ENCODE results near the gene DNAI4. TPM values are rescaled to one million over a fixed set of nuclear protein-coding genes. Genes with fewer than 3 reads are reported as not detected.
"Not testable (repeated sequence)": the region's sequence is repeated elsewhere in the genome, so short reads cannot be mapped to it uniquely, and the experiment has no call there.

Gene DNAI4
- total and polyA plus RNA-seq, 9 of the 15 experiments (the other 6 are each of a cell fraction or from before 2014, with no cell fraction given): 0.57 to 4.8 (median 2.6) TPM; not detected in 1

GRCh38 chr1:66915203-66915602, 9.5 kb downstream of the DNAI4 start:
- H3K9me1 ChIP-seq (ENCODE audit: control insufficient read depth, insufficient read depth, low read length); FAIRE-seq; H3K4me3 ChIP-seq; BruUV-seq (replicated peaks); H3K4me2 ChIP-seq (ENCODE audit: insufficient read depth, low read length); H3K27ac ChIP-seq (ENCODE audit: extremely low read depth, low read depth, low read length); H2AFZ ChIP-seq (ENCODE audit: low read depth, low read length); in situ Hi-C loops (cut with MboI); DNase-seq (ENCODE audit: extremely low read depth in 1 of 4, low spot score in 3 of 4); H3K27me3 ChIP-seq (ENCODE audit: control insufficient read depth in 2 of 2, insufficient read depth in 2 of 2, low read length in 2 of 2); ATAC-seq; H3K36me3 ChIP-seq (ENCODE audit: control insufficient read depth, insufficient read depth, low read length); H3K79me2 ChIP-seq (ENCODE audit: control insufficient read depth, insufficient read depth, low read length); intact Hi-C loops (cut with micrococcal nuclease); H4K20me1 ChIP-seq (replicated peaks; ENCODE audit: control insufficient read depth, insufficient read depth, low read length); H3K4me1 ChIP-seq (replicated peaks in 1 of 2; ENCODE audit: control insufficient read depth in 2 of 2, insufficient read depth in 2 of 2, low read length in 2 of 2); H3K9ac ChIP-seq (ENCODE audit: insufficient read depth in 1 of 2, low read depth in 2 of 2, low read length in 2 of 2); H3K9me3 ChIP-seq (replicated peaks; ENCODE audit: control insufficient read depth, insufficient read depth, low read depth, low read length); CTCF ChIA-PET (ENCODE audit: low intra/inter-chr PET ratio); TF ChIP-seq ID3 (CRISPR knock-in tag; IDR thresholded peaks at IDR 0.05): not testable (repeated sequence)
- 59% methylated on average over 1 of the region's 1 CpG for WGBS (ENCODE audit: insufficient coverage, low coverage, missing lambda C conversion rate)
- POLR2A ChIA-PET: interaction anchor here (1.2 kb wide), 1 partner anchor 15 kb away, joined by 4 read pairs; no protein-coding TSS in a partner anchor
- TF ChIP-seq IRF9 (tag; IDR thresholded peaks at IDR 0.05): peak; percentile 59; the same call in 1 of the 2 replicates
- TF ChIP-seq HSF4 (CRISPR knock-in tag; IDR thresholded peaks at IDR 0.05; ENCODE audit: borderline replicate concordance): peak; percentile 76; the same call in 1 of the 2 replicates
- 0 out of 2 replicates have a peak, but pooled peaks have one; percentile 15 for TF ChIP-seq DEAF1 (CRISPR knock-in tag; IDR thresholded peaks at IDR 0.05)
- peak in 1 of 2 experiments; percentile 26; a peak in 1 of 4 replicates for TF ChIP-seq FOXA3 (CRISPR knock-in tag; conservative IDR thresholded peaks at IDR 0.05 in 1 of 2, IDR thresholded peaks at IDR 0.05 in 1 of 2)
- TF ChIP-seq ATF4 (CRISPR knock-in tag; IDR thresholded peaks at IDR 0.05): peak; percentile 64; the same call in 1 of the 2 replicates
- TF ChIP-seq PTTG1 (tag; IDR thresholded peaks at IDR 0.05; ENCODE audit: low read depth): peak; percentile 79
- TF ChIP-seq GTF2A2 (tag; IDR thresholded peaks at IDR 0.05): peak; percentile 29; the same call in 1 of the 2 replicates
- peak; percentile 51; the same call in 1 of the 2 replicates for TF ChIP-seq KLF13 (tag; IDR thresholded peaks at IDR 0.05; ENCODE audit: borderline replicate concordance, low read depth)
- 0 out of 2 replicates have a peak, but pooled peaks have one; percentile 31 for TF ChIP-seq ZBTB12 (CRISPR knock-in tag; IDR thresholded peaks at IDR 0.05)
- peak; percentile 76 for TF ChIP-seq ID3 (tag; IDR thresholded peaks at IDR 0.05)
- TF ChIP-seq TSHZ1 (CRISPR knock-in tag; IDR thresholded peaks at IDR 0.05): peak; percentile 68; the same call in 1 of the 2 replicates
